DOHH2 (cell line): ENCODE data around the gene BLM.

ENCODE experiments used
- CTCF ChIP-seq: fragments of 200-600 bp; sonication (generic); IDR thresholded peaks from one replicate; pipeline ENCODE4 v1.5.1; 2014; ENCODE audit warnings: antibody characterized with exemption, mild to moderate bottlenecking, low read depth, low read length; ENCODE audit not compliant: poor library complexity, severe bottlenecking
- EZH2phosphoT487 ChIP-seq: fragments of 200-600 bp; sonication (generic); IDR thresholded peaks from 2 replicates; pipeline ENCODE4 v1.6.1; 2017; ENCODE audit warnings: borderline replicate concordance, mild to moderate bottlenecking, antibody characterized with exemption, low read length, moderate library complexity, mixed read lengths

DNA sequence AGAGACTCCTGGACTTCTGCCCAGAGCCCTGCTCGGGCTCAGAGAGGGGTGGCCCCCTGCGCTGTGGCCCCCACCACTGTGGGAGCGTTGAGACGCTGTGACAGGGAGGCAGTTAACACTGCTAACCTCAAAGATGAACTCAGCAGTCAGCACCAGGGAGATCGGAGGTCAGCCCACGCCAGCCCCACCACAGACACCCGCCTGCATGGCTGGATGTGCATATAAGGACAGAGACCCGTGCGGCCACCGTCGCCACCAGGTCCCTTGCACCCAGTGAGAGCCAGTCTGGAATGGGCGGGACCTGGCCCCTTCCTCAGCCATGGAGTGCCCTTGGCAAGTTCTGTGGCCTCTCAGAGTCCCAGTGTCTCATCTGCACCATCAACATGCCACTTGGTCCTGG lies 102.7 kb downstream of the BLM start:
- no peak for TF ChIP-seq CTCF
- TF ChIP-seq EZH2phosphoT487, result no peak
